ENCODE data around the gene BIRC5.

Gene BIRC5

DNA sequence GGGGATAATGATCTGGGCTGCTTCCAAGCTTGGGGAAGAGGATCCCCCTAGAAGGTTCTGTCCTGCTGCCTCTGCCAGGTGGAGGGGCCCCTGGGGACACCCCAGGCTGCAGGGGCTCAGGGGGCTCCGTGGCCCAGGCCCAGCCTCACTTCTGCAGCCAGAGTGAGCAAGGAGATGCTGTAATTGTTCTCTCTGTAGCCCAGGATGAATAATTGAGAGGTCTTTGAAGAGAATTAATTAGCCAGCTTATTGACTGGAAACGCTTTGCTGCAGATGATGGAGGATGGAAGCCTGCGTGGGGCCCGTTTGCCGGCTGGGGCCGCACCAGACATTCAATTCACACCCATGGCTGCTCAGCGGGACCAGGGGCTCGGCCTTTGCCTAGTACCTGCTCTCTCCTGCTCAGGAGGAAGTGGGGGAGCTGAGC lies 55.9 kb downstream of the BIRC5 start:
- Histone ChIP-seq H3K9me3 (ENCODE audit: insufficient read depth, low read depth, low read length) (no peaks in the 10 kb centered on the region), H4K20me1 (ENCODE audit: insufficient read depth, low read length, poor library complexity, severe bottlenecking) (no peaks in the 10 kb centered on the region), H3K4me2 (ENCODE audit: low read depth, low read length, poor library complexity, severe bottlenecking) (no peak overlapping the region), H3K4me3 (ENCODE audit: low read length, poor library complexity, severe bottlenecking) (no peak overlapping the region), H2AFZ (ENCODE audit: low read length) (no peak overlapping the region), H3K4me1 (ENCODE audit: insufficient read depth, low read length, poor library complexity, severe bottlenecking) (no peaks in the 10 kb centered on the region), H3F3A (ENCODE audit: low read depth) (no peaks in the 10 kb centered on the region), H3K79me2 (ENCODE audit: insufficient read depth, low read length) (no peaks in the 10 kb centered on the region), H3K9ac (ENCODE audit: low read depth, low read length, poor library complexity, severe bottlenecking) (no peak overlapping the region), H3K9me2 (replicated peaks; ENCODE audit: low read depth, low read length) (no peaks in the 10 kb centered on the region), H3K27me3 (ENCODE audit: insufficient read depth, low read length, poor library complexity, severe bottlenecking) (no peaks in the 10 kb centered on the region), H3K36me3 (ENCODE audit: insufficient read depth, low read length) (no peaks in the 10 kb centered on the region)
- TF ChIP-seq EZH2phosphoT487 (IDR thresholded peaks at IDR 0.05; ENCODE audit: borderline replicate concordance) (no peak), CTCF (conservative IDR thresholded peaks at IDR 0.05; ENCODE audit: low read length) (no peak)

GRCh38 chr17:78271419-78272170 lies 57.5 kb downstream of the BIRC5 start:
- Histone ChIP-seq H4K20me1 (ENCODE audit: insufficient read depth, low read length, poor library complexity, severe bottlenecking) (no peaks in the 10 kb centered on the region), H3K4me2 (ENCODE audit: low read depth, low read length, poor library complexity, severe bottlenecking) (no peak overlapping the region), H3K79me2 (ENCODE audit: insufficient read depth, low read length) (no peaks in the 10 kb centered on the region), H3K27me3 (ENCODE audit: insufficient read depth, low read length, poor library complexity, severe bottlenecking) (no peaks in the 10 kb centered on the region), H3K9me2 (replicated peaks; ENCODE audit: low read depth, low read length) (no peaks in the 10 kb centered on the region), H3K9ac (ENCODE audit: low read depth, low read length, poor library complexity, severe bottlenecking) (no peak overlapping the region), H3K36me3 (ENCODE audit: insufficient read depth, low read length) (no peaks in the 10 kb centered on the region), H3K4me3 (ENCODE audit: low read length, poor library complexity, severe bottlenecking) (no peak overlapping the region), H3K4me1 (ENCODE audit: insufficient read depth, low read length, poor library complexity, severe bottlenecking) (no peaks in the 10 kb centered on the region), H2AFZ (ENCODE audit: low read length) (no peak overlapping the region), H3F3A (ENCODE audit: low read depth) (no peaks in the 10 kb centered on the region), H3K9me3 (ENCODE audit: insufficient read depth, low read depth, low read length) (no peaks in the 10 kb centered on the region)
- no peak for TF ChIP-seq EZH2phosphoT487 (IDR thresholded peaks at IDR 0.05; ENCODE audit: borderline replicate concordance)

- no peaks in the 10 kb centered on the region for H3K27me3 ChIP-seq (ENCODE audit: insufficient read depth, low read length, poor library complexity, severe bottlenecking)
- no peak overlapping the region for H3K4me2 ChIP-seq (ENCODE audit: low read depth, low read length, poor library complexity, severe bottlenecking)
- H3K4me1 ChIP-seq (ENCODE audit: insufficient read depth, low read length, poor library complexity, severe bottlenecking) = no peaks in the 10 kb centered on the region
- H3K9me3 ChIP-seq (ENCODE audit: insufficient read depth, low read depth, low read length) = no peaks in the 10 kb centered on the region
- H4K20me1 ChIP-seq (ENCODE audit: insufficient read depth, low read length, poor library complexity, severe bottlenecking) = no peaks in the 10 kb centered on the region
- H3K79me2 ChIP-seq (ENCODE audit: insufficient read depth, low read length) = no peaks in the 10 kb centered on the region
- no peaks in the 10 kb centered on the region for H3F3A ChIP-seq (ENCODE audit: low read depth)
- H3K9me2 ChIP-seq (replicated peaks; ENCODE audit: low read depth, low read length) = no peaks in the 10 kb centered on the region
- no peak overlapping the region for H2AFZ ChIP-seq (ENCODE audit: low read length)
- TF ChIP-seq EZH2phosphoT487 (IDR thresholded peaks at IDR 0.05; ENCODE audit: borderline replicate concordance) (no peak), CTCF (conservative IDR thresholded peaks at IDR 0.05; ENCODE audit: low read length) (no peak)
- no peaks in the 10 kb centered on the region for H3K36me3 ChIP-seq (ENCODE audit: insufficient read depth, low read length)
- no peak overlapping the region for H3K9ac ChIP-seq (ENCODE audit: low read depth, low read length, poor library complexity, severe bottlenecking)
- no peak overlapping the region for H3K4me3 ChIP-seq (ENCODE audit: low read length, poor library complexity, severe bottlenecking)
Observed at GRCh38 chr17:78272181-78272913, 58.3 kb downstream of the BIRC5 start.
